Measurements from ENCODE around the gene NLRC5.
"Not testable (repeated sequence)": the region's sequence is repeated elsewhere in the genome, so short reads cannot be mapped to it uniquely, and the experiment has no call there.

NLRC5 gene

GRCh38 chr16:57048095-57048494 lies 58.7 kb downstream of the NLRC5 start:
- DNase-seq (ENCODE audit: low read depth in 2 of 2): no peak

GRCh38 chr16:57049678-57050077 lies 60.3 kb downstream of the NLRC5 start:
- no peak for DNase-seq (ENCODE audit: low read depth in 2 of 2)

GRCh38 chr16:57051696-57052228 lies 62.4 kb downstream of the NLRC5 start:
- no peak for DNase-seq (ENCODE audit: low read depth in 2 of 2)

DNA sequence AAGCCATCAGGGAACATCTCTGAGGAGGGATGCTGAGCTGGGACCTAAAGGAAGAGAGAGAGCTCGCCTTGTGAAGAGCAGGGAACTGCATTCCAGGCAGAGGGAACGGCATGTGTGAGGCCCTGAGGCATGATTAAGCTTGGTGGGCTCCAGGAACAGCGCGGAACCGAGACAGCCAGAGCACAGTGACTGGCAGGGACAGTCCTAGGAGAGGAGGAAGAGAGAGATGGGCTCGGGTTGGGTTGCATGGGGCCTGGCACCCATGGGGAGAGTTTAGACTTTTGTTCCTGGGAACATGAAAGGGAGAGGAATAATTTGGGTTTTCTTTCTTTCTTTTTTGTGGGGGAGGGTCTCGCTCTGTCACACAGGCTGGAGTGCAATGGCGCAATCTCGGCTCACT lies 63.8 kb downstream of the NLRC5 start:
- DNase-seq (ENCODE audit: low read depth in 2 of 2): no peak

DNA sequence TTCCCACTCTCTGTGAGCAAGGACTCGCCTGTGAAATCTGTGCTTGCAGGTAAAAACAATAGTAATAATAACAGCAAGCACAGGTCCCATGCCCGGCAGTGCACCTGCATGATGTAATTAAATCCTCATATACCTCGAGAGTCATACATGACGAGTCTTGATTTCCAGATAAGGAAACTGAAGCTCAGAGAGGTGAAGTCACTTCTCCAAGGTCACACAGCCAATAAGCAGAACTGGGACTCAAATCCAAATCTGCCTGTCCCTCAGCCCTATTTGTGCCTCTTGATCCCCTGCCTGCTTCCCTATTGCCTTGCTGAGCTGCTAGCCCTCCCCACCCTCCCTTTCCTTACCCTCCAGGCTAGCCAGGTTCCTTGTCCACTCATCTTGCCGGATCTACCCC lies 65.0 kb downstream of the NLRC5 start:
- DNase-seq (ENCODE audit: low read depth in 2 of 2): no peak

- no peak for DNase-seq (ENCODE audit: low read depth in 2 of 2)
Measured at GRCh38 chr16:57054771-57055170, 65.4 kb downstream of the NLRC5 start.

GRCh38 chr16:57055671-57056070 lies 66.3 kb downstream of the NLRC5 start:
- no peak for DNase-seq (ENCODE audit: low read depth in 2 of 2)

DNA sequence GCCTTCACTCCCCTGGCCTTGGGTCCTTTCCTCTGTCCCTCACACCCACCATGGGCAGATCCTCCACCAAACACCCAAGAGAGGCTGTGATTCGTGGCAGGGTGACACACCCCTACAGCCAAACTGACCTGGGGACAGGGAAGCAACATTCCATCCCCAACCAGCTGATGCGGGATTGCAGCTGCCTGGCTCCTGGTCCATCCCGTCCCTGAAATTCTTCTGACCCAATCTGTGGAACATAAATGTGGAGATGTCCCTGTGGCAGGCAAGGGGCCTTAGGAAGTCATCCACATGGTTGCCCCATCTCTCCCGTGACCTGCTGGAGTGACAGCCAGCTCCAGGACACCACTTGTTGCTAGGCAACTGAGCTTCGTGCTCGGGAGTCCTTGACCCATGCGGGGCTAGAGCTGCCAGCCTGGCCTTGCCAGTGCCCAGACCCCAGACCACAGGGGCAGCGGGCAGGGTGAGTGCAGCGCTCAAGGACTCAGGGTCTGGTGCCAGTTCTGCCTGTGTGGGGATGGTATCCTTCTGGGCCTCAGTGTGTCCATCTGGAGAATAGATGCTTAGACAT lies 69.0 kb downstream of the NLRC5 start:
- no peak for DNase-seq (ENCODE audit: low read depth in 2 of 2)

DNA sequence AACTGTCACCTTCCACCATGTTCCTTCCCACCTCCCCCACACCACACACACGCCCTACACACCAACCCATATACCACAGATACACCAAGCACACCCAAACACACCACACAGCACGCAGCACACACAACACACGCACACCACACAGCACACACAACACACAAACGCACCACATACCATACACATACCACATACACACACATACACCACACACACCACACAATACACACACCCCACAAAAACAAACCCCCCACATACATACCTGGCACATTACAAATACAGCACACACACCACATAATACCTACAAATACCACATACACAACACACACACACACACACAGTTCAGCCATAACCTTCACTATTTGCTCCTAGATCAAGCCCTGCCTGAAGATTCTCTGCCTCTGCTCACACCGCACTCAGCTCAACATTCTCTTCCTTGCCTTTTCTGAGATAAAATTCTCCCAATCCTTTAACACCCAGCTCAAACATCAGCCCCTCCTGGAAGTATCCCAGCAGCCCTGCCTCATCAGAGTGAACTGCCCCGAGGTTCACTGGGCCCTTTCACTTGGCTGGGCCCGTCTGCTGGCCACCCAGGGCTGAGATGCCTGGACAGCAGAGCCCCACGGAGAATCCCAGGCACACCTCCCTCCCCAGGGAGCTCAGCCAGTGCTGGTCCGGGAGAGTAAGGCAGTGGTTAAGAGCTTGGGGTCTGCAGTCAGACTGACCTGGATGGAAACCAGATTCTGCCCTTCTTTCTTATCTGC lies 71.1 kb downstream of the NLRC5 start:
- no peak for DNase-seq (ENCODE audit: low read depth in 2 of 2)

DNA sequence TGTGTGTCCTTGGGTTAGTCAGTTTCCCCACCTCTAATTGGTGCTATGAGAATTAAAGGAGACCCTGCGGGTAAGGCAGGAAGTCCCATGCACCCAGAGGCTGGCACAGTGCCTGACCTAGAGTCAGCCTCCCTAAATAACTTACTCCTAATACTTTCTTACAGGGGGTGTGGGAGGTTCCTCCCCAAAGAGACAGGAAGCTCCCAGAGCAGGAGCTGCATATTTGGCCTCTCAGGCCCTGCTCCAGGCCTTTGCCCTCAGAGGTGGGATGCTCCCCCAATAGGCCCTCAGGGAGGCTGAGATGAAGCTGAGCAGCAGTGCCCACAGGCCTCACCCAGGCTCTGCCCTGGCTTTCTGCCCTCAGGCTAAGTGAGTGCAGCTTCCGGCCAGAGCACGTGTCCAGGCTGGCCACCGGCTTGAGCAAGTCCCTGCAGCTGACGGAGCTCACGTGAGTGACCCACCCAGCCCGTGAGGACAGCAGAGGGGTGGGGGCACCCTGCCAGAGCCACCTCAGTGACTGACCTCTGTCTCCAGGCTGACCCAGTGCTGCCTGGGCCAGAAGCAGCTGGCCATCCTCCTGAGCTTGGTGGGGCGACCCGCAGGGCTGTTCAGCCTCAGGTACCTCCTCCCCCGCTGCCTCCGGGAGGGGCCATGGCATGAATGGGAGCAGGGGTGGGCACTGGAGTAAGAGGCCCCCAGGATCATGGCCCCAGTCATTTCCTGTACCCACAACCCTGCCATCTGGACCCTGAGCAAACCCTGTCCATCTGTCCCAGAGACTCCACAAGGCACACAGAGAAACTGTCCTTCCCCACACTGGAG lies 71.9 kb downstream of the NLRC5 start:
- DNase-seq (ENCODE audit: low read depth in 2 of 2): no peak

GRCh38 chr16:57062329-57062728 lies 73.0 kb downstream of the NLRC5 start:
- DNase-seq (ENCODE audit: low read depth in 2 of 2): no peak

GRCh38 chr16:57063189-57063588 lies 73.8 kb downstream of the NLRC5 start:
- not testable (repeated sequence) for DNase-seq (ENCODE audit: low read depth in 2 of 2)

DNA sequence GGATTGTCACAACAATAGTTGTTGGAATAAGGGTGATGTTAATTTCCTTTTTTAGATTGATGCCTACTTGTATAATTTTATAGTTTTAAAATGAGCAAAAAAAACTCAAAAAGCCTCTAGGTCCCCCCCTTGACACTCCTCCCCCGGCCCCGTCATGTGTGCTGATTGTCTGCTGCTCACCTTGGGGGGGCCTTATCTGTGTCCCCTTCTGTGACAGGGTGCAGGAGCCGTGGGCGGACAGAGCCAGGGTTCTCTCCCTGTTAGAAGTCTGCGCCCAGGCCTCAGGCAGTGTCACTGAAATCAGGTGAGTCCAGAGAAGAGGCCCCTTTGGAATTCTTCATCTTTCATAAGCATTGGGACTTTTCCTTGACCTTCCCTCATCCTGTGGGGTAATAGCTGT lies 75.6 kb downstream of the NLRC5 start:
- no peak for DNase-seq (ENCODE audit: low read depth in 2 of 2)

GRCh38 chr16:57066625-57067024 lies 77.3 kb downstream of the NLRC5 start:
- no peak for DNase-seq (ENCODE audit: low read depth in 2 of 2)

- no peak for DNase-seq (ENCODE audit: low read depth in 2 of 2)
Measured at GRCh38 chr16:57067347-57067746, 78.0 kb downstream of the NLRC5 start.

DNA sequence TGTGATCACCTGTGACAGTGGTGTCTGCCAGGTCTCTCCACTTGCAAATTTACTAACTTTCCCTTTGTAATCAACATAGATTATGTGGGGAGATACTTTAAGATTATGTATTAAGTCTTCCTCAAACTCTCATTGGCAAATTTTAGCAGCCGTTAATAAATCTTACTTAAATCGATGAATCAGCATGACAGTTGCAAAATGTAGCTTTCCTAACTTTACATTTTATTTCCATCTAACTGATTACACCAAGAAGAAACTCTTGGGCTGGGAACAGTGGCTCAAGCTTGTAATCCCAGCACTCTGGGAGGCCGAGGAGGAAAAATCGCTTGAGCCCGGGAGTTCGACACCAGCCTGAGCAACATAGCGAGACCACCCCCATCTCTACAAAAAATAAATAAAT lies 79.7 kb downstream of the NLRC5 start:
- DNase-seq (ENCODE audit: low read depth in 2 of 2): no peak

GRCh38 chr16:57069635-57070370 lies 80.4 kb downstream of the NLRC5 start:
- DNase-seq (ENCODE audit: low read depth in 2 of 2): no peak

DNA sequence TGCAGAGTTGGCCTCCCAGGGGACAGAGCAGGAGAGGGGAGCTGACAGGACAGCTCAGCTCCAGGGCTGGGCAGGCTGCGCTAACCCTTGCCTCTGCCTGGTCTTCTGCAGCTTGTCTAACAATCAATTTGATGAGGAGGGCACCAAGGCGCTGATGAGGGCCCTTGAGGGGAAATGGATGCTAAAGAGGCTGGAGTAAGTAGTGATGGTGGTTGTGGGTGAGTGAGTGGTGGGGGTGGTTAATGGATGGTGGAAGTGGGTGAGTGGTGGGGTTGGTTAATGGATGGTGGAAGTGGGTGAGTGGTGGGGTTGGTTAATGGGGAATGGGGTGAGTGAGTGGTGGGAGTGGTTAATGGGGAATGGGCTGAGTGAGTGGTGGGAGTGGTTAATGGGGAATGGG lies 81.1 kb downstream of the NLRC5 start:
- DNase-seq (ENCODE audit: low read depth in 2 of 2): no peak

DNA sequence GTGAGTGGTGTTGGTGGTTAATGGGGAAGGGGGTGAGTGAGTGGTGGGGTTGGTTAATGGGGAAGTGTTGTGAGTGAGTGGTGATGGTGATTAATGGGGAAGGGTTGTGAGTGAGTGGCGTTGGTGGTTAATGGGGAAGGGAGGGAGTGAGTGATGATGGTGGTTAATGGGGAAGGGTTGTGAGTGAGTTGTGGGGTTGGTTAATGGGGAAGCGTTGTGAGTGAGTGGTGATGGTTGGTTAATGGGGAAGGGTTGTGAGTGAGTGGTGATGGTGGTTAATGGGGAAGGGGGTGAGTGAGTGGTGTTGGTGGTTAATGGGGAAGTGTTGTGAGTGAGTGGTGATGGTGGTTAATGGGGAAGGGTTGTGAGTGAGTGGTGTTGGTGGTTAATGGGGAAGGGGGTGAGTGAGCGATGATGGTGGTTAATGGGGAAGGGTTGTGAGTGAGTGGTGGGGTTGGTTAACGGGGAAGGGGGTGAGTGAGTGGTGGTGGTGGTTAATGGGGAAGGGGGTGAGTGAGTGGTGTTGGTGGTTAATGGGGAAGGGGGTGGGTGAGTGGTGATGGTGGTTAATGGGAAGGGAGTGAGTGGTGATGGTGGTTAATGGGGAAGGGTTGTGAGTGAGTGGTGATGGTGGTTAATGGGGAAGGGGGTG lies 81.8 kb downstream of the NLRC5 start:
- DNase-seq (ENCODE audit: low read depth in 2 of 2): not testable (repeated sequence)

DNA sequence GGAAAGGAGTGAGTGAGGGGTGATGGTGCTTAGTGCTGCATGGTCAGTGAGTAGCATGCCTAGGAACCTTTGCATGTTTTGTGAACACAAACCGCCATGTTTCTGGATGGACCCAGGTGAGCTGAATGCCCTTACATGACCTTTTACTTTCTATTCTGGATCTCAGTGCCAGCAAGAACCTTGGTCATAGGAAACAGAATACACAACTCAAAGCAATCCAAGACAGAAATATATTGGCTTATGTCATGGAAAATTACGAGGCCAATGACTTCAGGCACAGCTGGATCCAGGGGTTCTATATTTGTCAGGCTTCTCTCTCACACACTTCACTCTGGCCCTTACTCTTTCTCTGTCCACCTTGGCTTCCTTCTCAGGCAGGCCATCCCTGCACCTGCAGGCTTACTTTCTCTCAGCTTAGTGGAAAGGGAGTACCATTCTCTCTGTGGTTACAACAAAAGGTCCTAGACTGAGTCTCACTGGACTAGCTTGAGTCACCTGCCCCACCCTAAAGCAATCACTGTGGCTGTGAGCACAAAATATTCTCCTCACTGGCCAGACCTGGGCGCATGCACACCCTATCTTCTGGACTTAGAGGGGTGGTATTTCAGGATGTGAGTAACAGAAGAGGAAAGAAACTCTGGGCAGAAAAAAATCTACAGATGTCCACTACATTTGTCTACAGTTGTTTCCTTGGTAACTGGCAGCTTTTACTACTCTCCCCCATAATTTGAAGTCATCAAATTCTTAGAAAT lies 82.7 kb downstream of the NLRC5 start:
- no peak for DNase-seq (ENCODE audit: low read depth in 2 of 2)
